A549 (cell line): ENCODE data around the gene SPTB. TPM values are rescaled to one million over a fixed set of nuclear protein-coding genes. Genes with fewer than 3 reads are reported as not detected.

Experiments used
- ATAC-seq, 2 experiments: fragments of 200-7000 bp in 1 of 2; fragments of >200 bp in 1 of 2; cut with Nextera tagmentation in 1 of 2; cut with Tn5 transposase in 1 of 2; 3 replicates each; pipeline versions ENCODE4 v1.8.0 to v1.9.1; 2018 to 2020; ENCODE audit warnings: mild to moderate bottlenecking in 1 of 2, moderate library complexity in 1 of 2
- CTCF ChIA-PET: fragments of 300-600 bp; sonication (Branson Sonifier 250); formaldehyde crosslinking; extraction: SDS; loops from one replicate; lab custom pipeline; 2021; ENCODE audit warnings: antibody characterized with exemption, inconsistent platforms; lab: Yijun Ruan, JAX
- POLR2A ChIA-PET: fragments of 350-600 bp; formaldehyde crosslinking; extraction: SDS; loops from one replicate; lab custom pipeline; 2021; ENCODE audit warnings: antibody characterized with exemption, inconsistent platforms; lab: Yijun Ruan, JAX
- DNase-seq, 2 experiments: peaks; one replicate each; pipeline versions ENCODE4 v3.0.0 to v3.0.0-alpha.2; 2011 to 2016; ENCODE audit warnings: low read depth in 1 of 2, low spot score in 1 of 2
- FAIRE-seq: peaks from 2 replicates; lab custom pipeline; 2011; peaks lifted over from hg19 to GRCh38; lab: Jason Lieb, UNC
- H3K27ac ChIP-seq, 2 experiments: fragments of >200 bp; sonication (Bioruptor Twin); formaldehyde crosslinking; 3 replicates each; pipeline ENCODE4 v1.5.1; 2016 to 2017
- H3K4me1 ChIP-seq: fragments of >200 bp; sonication (Bioruptor Twin); formaldehyde crosslinking; 3 replicates; pipeline ENCODE4 v1.6.1; 2016
- H3K4me2 ChIP-seq: fragments of >200 bp; sonication (Bioruptor Twin); formaldehyde crosslinking; 3 replicates; pipeline ENCODE4 v1.6.1; 2016
- H3K4me3 ChIP-seq: fragments of >200 bp; sonication (Bioruptor Twin); formaldehyde crosslinking; 3 replicates; pipeline ENCODE4 v1.5.1; 2016
- H3K9me3 ChIP-seq: fragments of >200 bp; sonication (Bioruptor Twin); formaldehyde crosslinking; 3 replicates; pipeline ENCODE4 v1.6.1; 2016
- CBX8 ChIP-seq: fragments of 200-600 bp; sonication (generic); IDR thresholded peaks from 2 replicates; pipeline ENCODE4 v1.6.1; 2016
- CHD2 ChIP-seq: fragments of 150-350 bp; IDR thresholded peaks from 2 replicates; pipeline ENCODE4 v1.6.1; 2014; ENCODE audit warnings: low read length; ENCODE audit not compliant: partially characterized antibody
- CHD4 ChIP-seq: fragments of 200-600 bp; sonication (generic); IDR thresholded peaks from 2 replicates; pipeline ENCODE4 v1.6.1; 2016; ENCODE audit warnings: antibody characterized with exemption, mild to moderate bottlenecking, borderline replicate concordance
- EHF ChIP-seq: fragments of 250-450 bp; sonication (Bioruptor Pico); IDR thresholded peaks from 2 replicates; pipeline ENCODE4 v1.5.0; 2020; ENCODE audit warnings: mild to moderate bottlenecking
- EP300 ChIP-seq, 2 experiments: fragments of >200 bp; sonication (Bioruptor Twin); formaldehyde crosslinking; IDR thresholded peaks; 2 replicates in 1 of 2; 3 replicates in 1 of 2; pipeline ENCODE4 v1.6.1; 2016 to 2017
- FOSL2 ChIP-seq, 2 experiments: fragments of 450-650 bp in 1 of 2; fragments of >200 bp in 1 of 2; sonication (Bioruptor Twin) in 1 of 2; formaldehyde crosslinking; IDR thresholded peaks; 2 replicates each; pipeline versions ENCODE4 v1.5.0 to v1.6.1; 2016 to 2020; ENCODE audit warnings: mild to moderate bottlenecking in 1 of 2, moderate library complexity in 1 of 2
- GATA3 ChIP-seq: IDR thresholded peaks from 2 replicates; pipeline ENCODE4 v1.6.1; 2012; ENCODE audit warnings: borderline replicate concordance
- HDAC2 ChIP-seq: fragments of 200-600 bp; sonication (generic); IDR thresholded peaks from 2 replicates; pipeline ENCODE4 v1.6.1; 2016
- HOXA7 ChIP-seq: fragments of 250-450 bp; sonication (Bioruptor Pico); IDR thresholded peaks from 2 replicates; pipeline ENCODE4 v1.5.0; 2020; ENCODE audit warnings: mild to moderate bottlenecking, moderate library complexity
- KDM1A ChIP-seq: fragments of 200-600 bp; sonication (generic); IDR thresholded peaks from 2 replicates; pipeline ENCODE4 v1.6.1; 2016; ENCODE audit warnings: low read depth, mild to moderate bottlenecking
- KDM5A ChIP-seq: fragments of 200-600 bp; sonication (generic); IDR thresholded peaks from 2 replicates; pipeline ENCODE4 v1.6.1; 2016; ENCODE audit warnings: antibody characterized with exemption, mild to moderate bottlenecking
- MAFK ChIP-seq: fragments of 450-650 bp; IDR thresholded peaks from 2 replicates; pipeline ENCODE4 v1.6.1; 2014; ENCODE audit not compliant: partially characterized antibody
- NFE2L2 ChIP-seq: fragments of 150-350 bp; conservative IDR thresholded peaks from 2 replicates; pipeline ENCODE4 v1.6.1; 2014; ENCODE audit warnings: low read length
- POLR2A ChIP-seq: IDR thresholded peaks from 2 replicates; pipeline ENCODE4 v1.6.1; 2012; ENCODE audit warnings: mild to moderate bottlenecking, low read length
- POLR2AphosphoS2 ChIP-seq: conservative IDR thresholded peaks from 2 replicates; pipeline ENCODE4 v1.6.1; 2012; ENCODE audit warnings: low read length, improper control_type of control experiment, inconsistent platforms
- RAD21 ChIP-seq, 2 experiments: fragments of >200 bp in 1 of 2; sonication (Bioruptor Twin) in 1 of 2; formaldehyde crosslinking in 1 of 2; IDR thresholded peaks in 1 of 2; conservative IDR thresholded peaks in 1 of 2; 2 replicates in 1 of 2; 3 replicates in 1 of 2; pipeline ENCODE4 v1.6.1; 2012 to 2018; ENCODE audit warnings: inconsistent platforms in 1 of 2
- RARB ChIP-seq: fragments of 250-450 bp; sonication (Bioruptor Pico); IDR thresholded peaks from 2 replicates; pipeline ENCODE4 v1.8.0; 2021; ENCODE audit warnings: mild to moderate bottlenecking, moderate library complexity
- RCOR1 ChIP-seq: fragments of 150-350 bp; IDR thresholded peaks from 2 replicates; pipeline ENCODE4 v1.6.1; 2014; ENCODE audit warnings: antibody characterized with exemption, low read length, low read depth
- RNF2 ChIP-seq: fragments of 200-600 bp; sonication (generic); IDR thresholded peaks from 2 replicates; pipeline ENCODE4 v1.6.1; 2016; ENCODE audit warnings: low read depth, mild to moderate bottlenecking, antibody characterized with exemption, moderate library complexity, borderline replicate concordance
- SREBF2 ChIP-seq: fragments of 450-650 bp; IDR thresholded peaks from 2 replicates; pipeline ENCODE4 v1.6.1; 2014; ENCODE audit warnings: mild to moderate bottlenecking, moderate library complexity
- TFCP2L1 ChIP-seq: fragments of 250-450 bp; sonication (Bioruptor Pico); IDR thresholded peaks from 2 replicates; pipeline ENCODE4 v1.5.0; 2021; ENCODE audit warnings: mild to moderate bottlenecking
- ZC3H11A ChIP-seq: fragments of 450-650 bp; IDR thresholded peaks from 2 replicates; pipeline ENCODE4 v1.6.1; 2014; ENCODE audit warnings: antibody characterized with exemption, mild to moderate bottlenecking
- ZFP36 ChIP-seq: fragments of 450-650 bp; IDR thresholded peaks from 2 replicates; pipeline ENCODE4 v1.6.1; 2014; ENCODE audit warnings: borderline replicate concordance; ENCODE audit not compliant: partially characterized antibody
- WGBS: methylation state at CpG from one replicate; pipeline ENCODE4 v1.1.6; 2017; ENCODE audit errors: missing lambda C conversion rate; 5-methylcytosine and 5-hydroxymethylcytosine counted together
- polyA plus RNA-seq, 4 experiments: library from polyadenylated mRNA; depleted of rRNA in 3 of 4; stranded (reverse); fragments of >200 nt; fragmentation: RNase III in 1 of 4; extraction: RNeasy Plus Mini Kit Qiagen cat#74134 plus additional on column Dnase treatment in 1 of 4; gene quantifications; 2 replicates in 3 of 4; 3 replicates in 1 of 4; pipeline ENCODE4 v1.2.3, GENCODE V29; 2011 to 2017

SPTB gene
- polyA plus RNA-seq, 2 of the 4 experiments (the other 2 are of a cell fraction) = 0.27 to 2.1 TPM

- no peak for DNase-seq
- Histone ChIP-seq H3K9me3 (no peaks in the 10 kb centered on the region), H3K4me2 (peak overlapping the region; percentile 20; the same call in 1 of the 3 replicates), H3K4me1 (peaks cover 26% of the 10 kb centered on the region), H3K27ac (peak overlapping the region in 1 of 2 experiments; percentile 44; a peak in 2 of 6 replicates), H3K4me3 (no peak overlapping the region)
- ChIA-PET CTCF (interaction anchor here (0.8 to 4.9 kb wide), 4 partner anchors 11 to 80 kb away, joined by 3 to 49 read pairs (median 26); no protein-coding TSS in a partner anchor), POLR2A (no interaction called here)
- ATAC-seq = no peak
- FAIRE-seq = no peak
- WGBS = 58% methylated on average over 1 of the region's 1 CpG
- TF ChIP-seq GATA3 = peak; percentile 46; the same call in 1 of the 2 replicates
- no peak for TF ChIP-seq NFE2L2
Observed at GRCh38 chr14:64811676-64812075, 68.0 kb downstream of the SPTB start.

DNA sequence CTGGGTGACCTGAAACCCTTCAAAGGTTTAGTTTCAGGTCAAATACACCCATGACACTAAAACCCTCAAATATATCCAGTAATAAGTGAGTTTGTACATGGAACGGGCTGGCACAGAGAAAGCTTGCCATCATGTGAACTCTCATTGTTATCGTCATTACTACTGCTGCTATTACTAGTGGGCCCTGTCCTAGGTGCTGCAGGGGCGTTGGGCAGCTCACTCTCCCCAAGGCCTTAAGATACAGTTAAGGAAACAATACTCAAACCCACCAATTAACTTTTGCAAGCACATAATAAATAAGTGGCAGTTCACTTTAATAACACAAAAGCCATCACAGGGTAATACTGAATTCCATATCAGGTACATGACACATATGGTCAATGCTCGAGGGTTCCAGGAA lies 71.3 kb downstream of the SPTB start:
- WGBS = 94% methylated on average over 4 of the region's 4 CpGs
- CTCF ChIA-PET = interaction anchor here (0.5 to 4.6 kb wide), 13 partner anchors 8 to 171 kb away, joined by 3 to 29 read pairs (median 3); no protein-coding TSS in a partner anchor
- H3K9me3 ChIP-seq = no peaks in the 10 kb centered on the region

DNA sequence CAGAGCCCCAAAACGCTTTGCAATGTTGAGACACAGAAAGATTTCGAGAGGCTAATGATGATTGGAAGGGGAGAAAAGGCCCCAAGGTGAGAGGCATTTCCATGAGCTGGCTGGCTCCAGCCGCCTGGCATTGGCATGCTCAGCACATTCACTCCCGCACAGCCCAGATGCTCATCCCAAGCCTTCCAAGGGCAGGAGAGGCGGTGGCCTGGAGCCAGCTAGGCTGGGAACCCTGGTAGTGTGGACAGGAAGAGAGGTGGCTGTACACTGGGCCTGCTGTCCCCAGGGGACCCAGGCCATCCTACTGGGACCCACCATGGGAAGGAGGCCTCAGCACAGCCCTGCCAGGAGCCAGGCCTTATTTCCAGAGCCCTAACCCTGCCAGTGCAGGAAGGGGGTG lies 72.2 kb downstream of the SPTB start:
- POLR2A ChIA-PET = no interaction called here
- no peak for DNase-seq
- 89% methylated on average over 5 of the region's 5 CpGs for WGBS
- ATAC-seq = peak in 1 of 2 experiments; percentile 6; a peak in 1 of 6 replicates
- Histone ChIP-seq H3K4me2 (peak overlapping the region; percentile 85), H3K9me3 (no peaks in the 10 kb centered on the region), H3K4me1 (peaks cover 45% of the 10 kb centered on the region), H3K27ac (peak overlapping the region; percentile 91 to 93), H3K4me3 (no peak overlapping the region)
- no peak for FAIRE-seq
- CTCF ChIA-PET = interaction anchor here (0.9 to 4.6 kb wide), 8 partner anchors 10 to 102 kb away, joined by 3 to 29 read pairs (median 6); no protein-coding TSS in a partner anchor
- TF ChIP-seq POLR2AphosphoS2 = no peak
- TF ChIP-seq EP300 (IDR thresholded peaks at IDR 0.05) = no peak
- no peak for TF ChIP-seq RNF2
- TF ChIP-seq CBX8 = no peak
- no peak for TF ChIP-seq RAD21 (conservative IDR thresholded peaks at IDR 0.05 in 1 of 2, IDR thresholded peaks at IDR 0.05 in 1 of 2)
- TF ChIP-seq CHD2 = no peak
- no peak for TF ChIP-seq TFCP2L1 (CRISPR knock-in tag)
- TF ChIP-seq KDM5A = no peak

More for the DNA sequence above, 71.3 kb downstream of the SPTB start:
- POLR2A ChIA-PET = interaction anchor here (1.0 kb wide), 1 partner anchor 47 kb away, joined by 3 read pairs; no protein-coding TSS in a partner anchor
- no peak for TF ChIP-seq RCOR1
- TF ChIP-seq POLR2A = no peak
- no peak for TF ChIP-seq CHD4
- TF ChIP-seq KDM1A = no peak
- TF ChIP-seq SREBF2 = no peak
- no peak for TF ChIP-seq EHF (CRISPR knock-in tag)
- no peak for TF ChIP-seq HOXA7 (CRISPR knock-in tag)
- TF ChIP-seq HDAC2 = no peak
- no peak for TF ChIP-seq POLR2AphosphoS2
- TF ChIP-seq ZFP36 = no peak
- no peak for TF ChIP-seq EP300 (IDR thresholded peaks at IDR 0.05)
- TF ChIP-seq ZC3H11A = no peak
- TF ChIP-seq RARB (CRISPR knock-in tag) = no peak
- Histone ChIP-seq H3K4me1 (peaks cover 45% of the 10 kb centered on the region), H3K4me2 (no peak overlapping the region), H3K4me3 (no peak overlapping the region), H3K27ac (peak overlapping the region; percentile 91 to 93; a peak in 4 of 6 replicates)
- DNase-seq = no peak
- no peak for FAIRE-seq
- no peak for ATAC-seq

DNA sequence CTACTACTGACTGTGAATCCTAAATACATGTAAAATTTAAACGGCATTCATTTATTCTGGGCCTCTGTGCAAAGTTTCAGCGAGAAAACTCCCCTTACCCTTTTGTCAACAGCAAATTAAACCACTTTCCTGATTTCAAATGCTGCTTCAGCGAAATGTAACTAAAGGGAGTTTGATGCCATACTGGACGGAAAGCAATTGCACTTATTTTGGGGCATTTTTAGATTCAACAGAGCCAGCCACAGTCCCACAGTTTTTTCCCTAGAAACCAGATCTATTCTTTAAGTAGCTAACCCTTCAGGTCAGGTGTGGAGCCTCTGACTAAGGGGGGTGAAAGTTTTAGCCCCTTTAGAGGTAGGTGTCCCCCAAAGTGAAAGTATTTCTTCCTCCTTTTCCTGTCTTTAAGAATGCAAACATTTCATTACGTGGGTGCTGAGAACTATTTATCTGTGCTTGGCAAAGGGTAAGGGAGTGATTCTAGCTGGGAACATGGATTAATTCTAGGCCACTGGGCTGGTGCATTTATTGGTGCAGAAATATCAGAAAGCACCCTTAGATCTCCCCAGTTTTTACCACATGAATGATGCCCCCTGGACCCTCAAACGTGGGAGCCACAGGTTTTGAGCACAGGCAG lies 72.7 kb downstream of the SPTB start:
- FAIRE-seq = no peak
- WGBS = 23% methylated on average over 6 of the region's 6 CpGs

More for the DNA sequence above, 72.7 kb downstream of the SPTB start:
- H3K4me2 ChIP-seq = peak overlapping the region; percentile 85
- peaks cover 41% of the 10 kb centered on the region for H3K4me1 ChIP-seq
- ATAC-seq (peak in 1 of 2 experiments; percentile 6; a peak in 2 of 6 replicates), DNase-seq (no peak)
- CTCF ChIA-PET = interaction anchor here (0.8 to 4.6 kb wide), 9 partner anchors 7 to 85 kb away, joined by 3 to 29 read pairs (median 6); no protein-coding TSS in a partner anchor
- no peaks in the 10 kb centered on the region for H3K9me3 ChIP-seq
- peak; percentile 86 for TF ChIP-seq MAFK
- TF ChIP-seq FOSL2 (IDR thresholded peaks at IDR 0.05) = no peak
- TF ChIP-seq FOSL2 (CRISPR knock-in tag; IDR thresholded peaks at IDR 0.05) = no peak
- POLR2A ChIA-PET = interaction anchor here (1.0 to 1.6 kb wide), 2 partner anchors 11 to 266 kb away, joined by 3 to 4 read pairs; partner anchors contain the start of gene HSPA2
- H3K27ac ChIP-seq = peak overlapping the region; percentile 91 to 93
- no peak overlapping the region for H3K4me3 ChIP-seq
